ENCODE results near the gene ZNF488. TPM values are rescaled to one million over a fixed set of nuclear protein-coding genes. Genes with fewer than 3 reads are reported as not detected.

The ZNF488 gene
- total and polyA plus RNA-seq, 9 donors = 1.2 to 5.2 (median 3.9) TPM

- no peak for DNase-seq
- Histone ChIP-seq H3K9me3 (replicated peaks; ENCODE audit: control insufficient read depth, low read depth, low read length) (no peaks in the 10 kb centered on the region), H3K27ac (ENCODE audit: low read length) (no peak overlapping the region), H3K36me3 (ENCODE audit: control insufficient read depth, insufficient read depth, low read length) (no peaks in the 10 kb centered on the region), H3K27me3 (ENCODE audit: control insufficient read depth, insufficient read depth, low read length) (no peaks in the 10 kb centered on the region), H3K4me1 (ENCODE audit: control insufficient read depth, insufficient read depth, low read length) (peaks cover 46% of the 10 kb centered on the region), H3K4me3 (ENCODE audit: low read length) (no peak overlapping the region)
- 69% methylated on average over 6 of the region's 10 CpGs for WGBS (ENCODE audit: insufficient coverage)
Measured at GRCh38 chr10:47376522-47377220, 7.4 kb downstream of the ZNF488 start.

- whole genome bisulfite sequencing (ENCODE audit: insufficient coverage) = 59% methylated on average over 11 of the region's 12 CpGs
- Histone ChIP-seq H3K4me3 (ENCODE audit: low read length) (no peak overlapping the region), H3K4me1 (ENCODE audit: control insufficient read depth, insufficient read depth, low read length) (peaks cover 36% of the 10 kb centered on the region), H3K27ac (ENCODE audit: low read length) (no peak overlapping the region), H3K36me3 (ENCODE audit: control insufficient read depth, insufficient read depth, low read length) (no peaks in the 10 kb centered on the region), H3K27me3 (ENCODE audit: control insufficient read depth, insufficient read depth, low read length) (no peaks in the 10 kb centered on the region), H3K9me3 (replicated peaks; ENCODE audit: control insufficient read depth, low read depth, low read length) (no peaks in the 10 kb centered on the region)
- DNase-seq = peak; percentile 77
Measured at GRCh38 chr10:47374611-47375536, 9.2 kb downstream of the ZNF488 start.

- 91% methylated on average over 4 of the region's 6 CpGs for WGBS (ENCODE audit: insufficient coverage)
- Histone ChIP-seq H3K9me3 (replicated peaks; ENCODE audit: control insufficient read depth, low read depth, low read length) (no peaks in the 10 kb centered on the region), H3K4me3 (ENCODE audit: low read length) (no peak overlapping the region), H3K27me3 (ENCODE audit: control insufficient read depth, insufficient read depth, low read length) (no peaks in the 10 kb centered on the region), H3K36me3 (ENCODE audit: control insufficient read depth, insufficient read depth, low read length) (no peaks in the 10 kb centered on the region), H3K27ac (ENCODE audit: low read length) (no peak overlapping the region), H3K4me1 (ENCODE audit: control insufficient read depth, insufficient read depth, low read length) (peaks cover 23% of the 10 kb centered on the region)
- DNase-seq = no peak
Measured at GRCh38 chr10:47372726-47373125, 11.4 kb downstream of the ZNF488 start.

GRCh38 chr10:47371629-47372485 lies 12.2 kb downstream of the ZNF488 start:
- H3K4me1 ChIP-seq (ENCODE audit: control insufficient read depth, insufficient read depth, low read length) = peaks cover 17% of the 10 kb centered on the region
- DNase-seq = no peak
- no peaks in the 10 kb centered on the region for H3K27me3 ChIP-seq (ENCODE audit: control insufficient read depth, insufficient read depth, low read length)
- WGBS (ENCODE audit: insufficient coverage) = 70% methylated on average over 4 of the region's 7 CpGs
- H3K9me3 ChIP-seq (replicated peaks; ENCODE audit: control insufficient read depth, low read depth, low read length) = no peaks in the 10 kb centered on the region
- H3K36me3 ChIP-seq (ENCODE audit: control insufficient read depth, insufficient read depth, low read length) = peaks cover 2% of the 10 kb centered on the region
- H3K4me3 ChIP-seq (ENCODE audit: low read length) = no peak overlapping the region
- H3K27ac ChIP-seq (ENCODE audit: low read length) = no peak overlapping the region

- Histone ChIP-seq H3K27ac (ENCODE audit: low read length) (no peak overlapping the region), H3K4me1 (ENCODE audit: control insufficient read depth, insufficient read depth, low read length) (peaks cover 15% of the 10 kb centered on the region), H3K27me3 (ENCODE audit: control insufficient read depth, insufficient read depth, low read length) (no peaks in the 10 kb centered on the region), H3K9me3 (replicated peaks; ENCODE audit: control insufficient read depth, low read depth, low read length) (no peaks in the 10 kb centered on the region), H3K4me3 (ENCODE audit: low read length) (no peak overlapping the region), H3K36me3 (ENCODE audit: control insufficient read depth, insufficient read depth, low read length) (peaks cover 2% of the 10 kb centered on the region)
- no peak for DNase-seq
- WGBS (ENCODE audit: insufficient coverage) = 76% methylated on average over 5 of the region's 7 CpGs
Measured at GRCh38 chr10:47370878-47371277, 13.2 kb downstream of the ZNF488 start.

- Histone ChIP-seq H3K4me1 (ENCODE audit: control insufficient read depth, insufficient read depth, low read length) (peaks cover 21% of the 10 kb centered on the region), H3K27me3 (ENCODE audit: control insufficient read depth, insufficient read depth, low read length) (no peaks in the 10 kb centered on the region), H3K4me3 (ENCODE audit: low read length) (no peak overlapping the region), H3K36me3 (ENCODE audit: control insufficient read depth, insufficient read depth, low read length) (peaks cover 2% of the 10 kb centered on the region), H3K9me3 (replicated peaks; ENCODE audit: control insufficient read depth, low read depth, low read length) (no peaks in the 10 kb centered on the region), H3K27ac (ENCODE audit: low read length) (no peak overlapping the region)
- 100% methylated on average over 4 of the region's 11 CpGs for WGBS (ENCODE audit: insufficient coverage)
- DNase-seq = no peak
Measured at GRCh38 chr10:47370015-47370767, 13.9 kb downstream of the ZNF488 start.

GRCh38 chr10:47369251-47369894 lies 14.7 kb downstream of the ZNF488 start:
- Histone ChIP-seq H3K9me3 (replicated peaks; ENCODE audit: control insufficient read depth, low read depth, low read length) (no peaks in the 10 kb centered on the region), H3K27me3 (ENCODE audit: control insufficient read depth, insufficient read depth, low read length) (no peaks in the 10 kb centered on the region), H3K36me3 (ENCODE audit: control insufficient read depth, insufficient read depth, low read length) (peaks cover 2% of the 10 kb centered on the region), H3K4me3 (ENCODE audit: low read length) (no peak overlapping the region), H3K27ac (ENCODE audit: low read length) (no peak overlapping the region), H3K4me1 (ENCODE audit: control insufficient read depth, insufficient read depth, low read length) (peaks cover 22% of the 10 kb centered on the region)
- 87% methylated on average over 8 of the region's 9 CpGs for WGBS (ENCODE audit: insufficient coverage)
- no peak for DNase-seq

- no peaks in the 10 kb centered on the region for H3K9me3 ChIP-seq (replicated peaks; ENCODE audit: control insufficient read depth, low read depth, low read length)
- 93% methylated on average over 21 of the region's 24 CpGs for WGBS (ENCODE audit: insufficient coverage)
- H3K36me3 ChIP-seq (ENCODE audit: control insufficient read depth, insufficient read depth, low read length) = peaks cover 2% of the 10 kb centered on the region
- no peak overlapping the region for H3K4me3 ChIP-seq (ENCODE audit: low read length)
- DNase-seq = no peak
- no peak overlapping the region for H3K27ac ChIP-seq (ENCODE audit: low read length)
- no peaks in the 10 kb centered on the region for H3K27me3 ChIP-seq (ENCODE audit: control insufficient read depth, insufficient read depth, low read length)
- peaks cover 25% of the 10 kb centered on the region for H3K4me1 ChIP-seq (ENCODE audit: control insufficient read depth, insufficient read depth, low read length)
Measured at GRCh38 chr10:47368431-47369180, 15.5 kb downstream of the ZNF488 start.

Measured in muscle of leg (tissue), 11 donors.